ENCODE results near the gene KIRREL2. TPM values are rescaled to one million over a fixed set of nuclear protein-coding genes. Genes with fewer than 3 reads are reported as not detected.

KIRREL2 gene
- total RNA-seq, 1 experiment from 2014 or later: not detected

- ChIA-PET CTCF (no interaction called here), POLR2A (ENCODE audit: unreplicated experiment) (no interaction called here)
- Histone ChIP-seq H2AFZ (ENCODE audit: low read length) (no peak overlapping the region), H3K4me1 (ENCODE audit: insufficient read depth, low read length) (no peaks in the 10 kb centered on the region), H3K27me3 (ENCODE audit: low read length) (no peaks in the 10 kb centered on the region), H3K27ac (ENCODE audit: low read length) (no peak overlapping the region), H4K20me1 (ENCODE audit: low read length) (no peaks in the 10 kb centered on the region), H3K36me3 (ENCODE audit: low read depth, low read length) (no peaks in the 10 kb centered on the region), H3K9me3 (ENCODE audit: low read length) (no peaks in the 10 kb centered on the region), H3F3A (ENCODE audit: low read length, unreplicated experiment) (no peaks in the 10 kb centered on the region), H3K79me2 (ENCODE audit: low read length) (no peaks in the 10 kb centered on the region), H3K4me3 (ENCODE audit: low read length) (no peak overlapping the region), H3K9me2 (replicated peaks; ENCODE audit: low read length) (no peaks in the 10 kb centered on the region), H3K9ac (ENCODE audit: low read length) (no peak overlapping the region), H3K4me2 (ENCODE audit: low read length) (no peak overlapping the region)
- no peak for TF ChIP-seq EZH2phosphoT487 (IDR thresholded peaks at IDR 0.05; ENCODE audit: borderline replicate concordance, low read length)
- TF ChIP-seq CTCF (conservative IDR thresholded peaks at IDR 0.05; ENCODE audit: low read depth, low read length): no peak
- no peak for TF ChIP-seq EZH2 (IDR thresholded peaks at IDR 0.05; ENCODE audit: low read length, unreplicated experiment)
- no TSS peak for BruUV-seq (replicated peaks)
- no peak for ATAC-seq
- DNase-seq: no peak
- intact Hi-C loops (cut with micrococcal nuclease): no loop called here
Measured at GRCh38 chr19:35915443-35915842, 58.7 kb downstream of the KIRREL2 start.

Other genes starting within 250 kb of the KIRREL2 start
- gene HAUS5, start 244.2 kb upstream of the KIRREL2 start, total RNA-seq (2014; rRNA removed): 25.9 and 26.4 TPM in 2 replicates
- gene RBM42, start 227.9 kb upstream of the KIRREL2 start, total RNA-seq (2014; rRNA removed): 81.6 and 126 TPM in 2 replicates
- 0.36 TPM in 1 of 2 replicates, not detected in the other for gene ETV2, start 215.2 kb upstream of the KIRREL2 start, total RNA-seq (2014; rRNA removed)
- 405 and 563 TPM in 2 replicates for gene COX6B1, start 208.6 kb upstream of the KIRREL2 start, total RNA-seq (2014; rRNA removed)
- gene UPK1A, start 190.4 kb upstream of the KIRREL2 start, total RNA-seq (2014; rRNA removed): not detected in 2 replicates
- gene ZBTB32, start 152.4 kb upstream of the KIRREL2 start, total RNA-seq (2014; rRNA removed): not detected in 2 replicates
- gene KMT2B, start 138.9 kb upstream of the KIRREL2 start, total RNA-seq (2014; rRNA removed): 10.8 and 23.4 TPM in 2 replicates
- 0.81 and 9.3 TPM in 2 replicates for gene IGFLR1, start 114.5 kb upstream of the KIRREL2 start, total RNA-seq (2014; rRNA removed)
- gene U2AF1L4, start 111.5 kb upstream of the KIRREL2 start, total RNA-seq (2014; rRNA removed): 7.8 and 16.4 TPM in 2 replicates
- 34.3 and 42.9 TPM in 2 replicates for gene PSENEN, start 111.3 kb upstream of the KIRREL2 start, total RNA-seq (2014; rRNA removed)
- 4.6 and 8.2 TPM in 2 replicates for gene LIN37, start 108.3 kb upstream of the KIRREL2 start, total RNA-seq (2014; rRNA removed)
- gene HSPB6, start 99.9 kb upstream of the KIRREL2 start, total RNA-seq (2014; rRNA removed): not detected in 2 replicates
- gene PROSER3, start 98.7 kb upstream of the KIRREL2 start, total RNA-seq (2014; rRNA removed): 5.5 and 6.1 TPM in 2 replicates
- 3.7 and 5.4 TPM in 2 replicates for gene ARHGAP33, start 81.3 kb upstream of the KIRREL2 start, total RNA-seq (2014; rRNA removed)
- not detected in 2 replicates for gene PRODH2, start 44.1 kb upstream of the KIRREL2 start, total RNA-seq (2014; rRNA removed)
- not detected in 2 replicates for gene NPHS1, start 4.4 kb upstream of the KIRREL2 start, total RNA-seq (2014; rRNA removed)
- 21.1 and 23.2 TPM in 2 replicates for gene APLP1, start 11.7 kb downstream of the KIRREL2 start, total RNA-seq (2014; rRNA removed)
- gene NFKBID, start 43.6 kb downstream of the KIRREL2 start, total RNA-seq (2014; rRNA removed): 9.0 and 10.6 TPM in 2 replicates
- not detected in 2 replicates for gene HCST, start 45.6 kb downstream of the KIRREL2 start, total RNA-seq (2014; rRNA removed)
- gene TYROBP, start 51.4 kb downstream of the KIRREL2 start, total RNA-seq (2014; rRNA removed): not detected in 2 replicates
- gene LRFN3, start 79.5 kb downstream of the KIRREL2 start, total RNA-seq (2014; rRNA removed): 4.1 and 4.8 TPM in 2 replicates
- 24.5 and 38.1 TPM in 2 replicates for gene SDHAF1, start 138.3 kb downstream of the KIRREL2 start, total RNA-seq (2014; rRNA removed)
- 0.77 and 1.9 TPM in 2 replicates for gene SYNE4, start 151.9 kb downstream of the KIRREL2 start, total RNA-seq (2014; rRNA removed)
- gene ALKBH6, start 157.3 kb downstream of the KIRREL2 start, total RNA-seq (2014; rRNA removed): 38.4 and 39.3 TPM in 2 replicates
- gene CLIP3, start 176.0 kb downstream of the KIRREL2 start, total RNA-seq (2014; rRNA removed): 0.07 TPM in 1 of 2 replicates, not detected in the other
- gene THAP8, start 197.4 kb downstream of the KIRREL2 start, total RNA-seq (2014; rRNA removed): 0.95 and 2.1 TPM in 2 replicates
- gene WDR62, start 198.0 kb downstream of the KIRREL2 start, total RNA-seq (2014; rRNA removed): 13.3 and 13.9 TPM in 2 replicates

Data from PC-3 (cell line).